ENCODE measurements around the gene S100A14.
"Not testable (repeated sequence)": the region's sequence is repeated elsewhere in the genome, so short reads cannot be mapped to it uniquely, and the experiment has no call there.

Gene S100A14

GRCh38 chr1:153587314-153587713 is 28.8 kb downstream of the S100A14 start:
- peak overlapping the region; percentile 74; the same call in 1 of the 2 replicates for H2AFZ ChIP-seq (ENCODE audit: low read depth, low read length)
- no peaks in the 10 kb centered on the region for H3K9me3 ChIP-seq (ENCODE audit: insufficient read depth, low read length)
- H3K79me2 ChIP-seq (ENCODE audit: low read length): no peaks in the 10 kb centered on the region
- no peaks in the 10 kb centered on the region for H3K36me3 ChIP-seq (replicated peaks; ENCODE audit: low read depth, low read length)
- peak overlapping the region; percentile 53 for H3K4me2 ChIP-seq (ENCODE audit: low read length)
- TF ChIP-seq EZH2phosphoT487 (IDR thresholded peaks at IDR 0.05; ENCODE audit: low read depth) (no peak), CTCF (IDR thresholded peaks at IDR 0.05; ENCODE audit: low read depth, low read length) (no peak)
- no peaks in the 10 kb centered on the region for H4K20me1 ChIP-seq (ENCODE audit: insufficient read depth, low read length)
- no peak overlapping the region for H3K4me3 ChIP-seq (ENCODE audit: low read length)
- peaks cover 36% of the 10 kb centered on the region for H3K4me1 ChIP-seq (ENCODE audit: low read length)
- H3K9ac ChIP-seq (ENCODE audit: low read length): peak overlapping the region; percentile 40; the same call in 1 of the 2 replicates
- H3K27ac ChIP-seq (ENCODE audit: low read length): no peak overlapping the region
- H3K27me3 ChIP-seq (ENCODE audit: low read depth, low read length): no peaks in the 10 kb centered on the region

GRCh38 chr1:153586347-153586746 is 29.8 kb downstream of the S100A14 start:
- no peak for TF ChIP-seq CTCF (IDR thresholded peaks at IDR 0.05; ENCODE audit: low read depth, low read length)
- TF ChIP-seq EZH2phosphoT487 (IDR thresholded peaks at IDR 0.05; ENCODE audit: low read depth): no peak
- peak overlapping the region; percentile 78 for H2AFZ ChIP-seq (ENCODE audit: low read depth, low read length)

GRCh38 chr1:153585006-153585405 is 31.1 kb downstream of the S100A14 start:
- H3K9ac ChIP-seq (ENCODE audit: low read length): no peak overlapping the region
- no peaks in the 10 kb centered on the region for H3K79me2 ChIP-seq (ENCODE audit: low read length)
- H3K9me3 ChIP-seq (ENCODE audit: insufficient read depth, low read length): no peaks in the 10 kb centered on the region
- H3K36me3 ChIP-seq (replicated peaks; ENCODE audit: low read depth, low read length): no peaks in the 10 kb centered on the region
- no peak overlapping the region for H3K4me3 ChIP-seq (ENCODE audit: low read length)
- H4K20me1 ChIP-seq (ENCODE audit: insufficient read depth, low read length): no peaks in the 10 kb centered on the region
- H3K27ac ChIP-seq (ENCODE audit: low read length): no peak overlapping the region
- peaks cover 36% of the 10 kb centered on the region for H3K4me1 ChIP-seq (ENCODE audit: low read length)
- H2AFZ ChIP-seq (ENCODE audit: low read depth, low read length): no peak overlapping the region
- no peak for TF ChIP-seq EZH2phosphoT487 (IDR thresholded peaks at IDR 0.05; ENCODE audit: low read depth)
- no peak for TF ChIP-seq CTCF (IDR thresholded peaks at IDR 0.05; ENCODE audit: low read depth, low read length)
- no peak overlapping the region for H3K4me2 ChIP-seq (ENCODE audit: low read length)
- no peaks in the 10 kb centered on the region for H3K27me3 ChIP-seq (ENCODE audit: low read depth, low read length)

More at GRCh38 chr1:153586347-153586746, 29.8 kb downstream of the S100A14 start:
- Histone ChIP-seq H3K27ac (ENCODE audit: low read length) (no peak overlapping the region), H3K79me2 (ENCODE audit: low read length) (no peaks in the 10 kb centered on the region), H3K27me3 (ENCODE audit: low read depth, low read length) (no peaks in the 10 kb centered on the region), H3K4me2 (ENCODE audit: low read length) (no peak overlapping the region), H3K4me1 (ENCODE audit: low read length) (peaks cover 36% of the 10 kb centered on the region), H3K9ac (ENCODE audit: low read length) (no peak overlapping the region), H3K4me3 (ENCODE audit: low read length) (no peak overlapping the region), H3K36me3 (replicated peaks; ENCODE audit: low read depth, low read length) (no peaks in the 10 kb centered on the region), H3K9me3 (ENCODE audit: insufficient read depth, low read length) (no peaks in the 10 kb centered on the region), H4K20me1 (ENCODE audit: insufficient read depth, low read length) (no peaks in the 10 kb centered on the region)

- Histone ChIP-seq H3K79me2 (ENCODE audit: low read length) (no peaks in the 10 kb centered on the region), H3K9ac (ENCODE audit: low read length) (0 out of 2 replicates have a peak overlapping the region, but pooled peaks have one; percentile 9), H3K4me1 (ENCODE audit: low read length) (peaks cover 36% of the 10 kb centered on the region), H3K4me2 (ENCODE audit: low read length) (peak overlapping the region; percentile 28), H3K9me3 (ENCODE audit: insufficient read depth, low read length) (no peaks in the 10 kb centered on the region), H2AFZ (ENCODE audit: low read depth, low read length) (peak overlapping the region; percentile 97), H3K27ac (ENCODE audit: low read length) (no peak overlapping the region), H3K4me3 (ENCODE audit: low read length) (no peak overlapping the region; the same call in 1 of the 2 replicates), H3K27me3 (ENCODE audit: low read depth, low read length) (no peaks in the 10 kb centered on the region), H4K20me1 (ENCODE audit: insufficient read depth, low read length) (no peaks in the 10 kb centered on the region), H3K36me3 (replicated peaks; ENCODE audit: low read depth, low read length) (no peaks in the 10 kb centered on the region)
- no peak for TF ChIP-seq CTCF (IDR thresholded peaks at IDR 0.05; ENCODE audit: low read depth, low read length)
- TF ChIP-seq EZH2phosphoT487 (IDR thresholded peaks at IDR 0.05; ENCODE audit: low read depth): no peak
Observed at GRCh38 chr1:153583976-153584375, 32.1 kb downstream of the S100A14 start.

- not testable (repeated sequence) for H3K4me3 ChIP-seq (ENCODE audit: low read length); H3K9ac ChIP-seq (ENCODE audit: low read length); H4K20me1 ChIP-seq (ENCODE audit: insufficient read depth, low read length); H3K27ac ChIP-seq (ENCODE audit: low read length); H3K79me2 ChIP-seq (ENCODE audit: low read length); H3K27me3 ChIP-seq (ENCODE audit: low read depth, low read length); H3K36me3 ChIP-seq (replicated peaks; ENCODE audit: low read depth, low read length); H3K4me2 ChIP-seq (ENCODE audit: low read length); H2AFZ ChIP-seq (ENCODE audit: low read depth, low read length); H3K9me3 ChIP-seq (ENCODE audit: insufficient read depth, low read length)
- peaks cover 34% of the 10 kb centered on the region for H3K4me1 ChIP-seq (ENCODE audit: low read length)
Observed at GRCh38 chr1:153583514-153583913, 32.6 kb downstream of the S100A14 start.

- H3K4me1 ChIP-seq (ENCODE audit: low read length): peaks cover 28% of the 10 kb centered on the region
- not testable (repeated sequence) for H3K4me3 ChIP-seq (ENCODE audit: low read length); H3K9me3 ChIP-seq (ENCODE audit: insufficient read depth, low read length); H3K9ac ChIP-seq (ENCODE audit: low read length); H3K4me2 ChIP-seq (ENCODE audit: low read length); H3K36me3 ChIP-seq (replicated peaks; ENCODE audit: low read depth, low read length); H3K27ac ChIP-seq (ENCODE audit: low read length); H3K79me2 ChIP-seq (ENCODE audit: low read length); H3K27me3 ChIP-seq (ENCODE audit: low read depth, low read length); H4K20me1 ChIP-seq (ENCODE audit: insufficient read depth, low read length); H2AFZ ChIP-seq (ENCODE audit: low read depth, low read length)
Observed at GRCh38 chr1:153582836-153583235, 33.3 kb downstream of the S100A14 start.
